ENCODE results near the gene BCAS1.
A peak's percentile ranks its signal among the peaks of the same experiment; 100 is the strongest.

GRCh38 chr20:53943522-53944291 is 126.7 kb downstream of the BCAS1 start:
- TF ChIP-seq POLR2A (IDR thresholded peaks at IDR 0.05) (no peak), CTCF (IDR thresholded peaks at IDR 0.05) (peak; percentile 31 to 53 (median 44))
